Measurements from ENCODE around the gene NLE1. TPM values are rescaled to one million over a fixed set of nuclear protein-coding genes. Genes with fewer than 3 reads are reported as not detected.

The NLE1 gene
- total RNA-seq, 1 experiment from 2014 or later: 36.2 TPM

DNA sequence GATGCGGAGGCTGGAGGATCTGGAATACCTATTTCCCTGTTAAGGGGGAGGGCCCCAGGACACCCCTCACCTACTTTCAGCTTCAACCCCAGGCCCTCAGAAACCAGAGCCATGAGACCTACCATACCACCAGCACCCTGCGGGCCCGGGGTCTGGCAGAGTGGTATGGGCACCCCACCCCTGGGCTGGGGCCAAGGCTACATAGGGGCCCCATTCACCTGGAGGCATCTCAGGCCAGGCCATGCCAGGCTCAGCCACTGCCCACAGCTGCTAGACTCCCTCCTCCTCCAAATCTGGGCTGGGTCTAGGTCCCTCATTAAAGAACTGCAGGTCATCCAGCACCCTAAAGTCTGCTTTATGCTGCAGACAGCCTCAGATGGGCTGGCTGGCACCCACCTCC lies 11.7 kb downstream of the NLE1 start:
- POLR2A ChIA-PET: interaction anchor here (0.7 to 1.2 kb wide), 2 partner anchors 12 to 21 kb away, joined by 3 read pairs; no protein-coding TSS in a partner anchor
- no peaks in the 10 kb centered on the region for H3K9me3 Mint-ChIP-seq (ENCODE audit: unreplicated experiment)
- H3K36me3 Mint-ChIP-seq (ENCODE audit: insufficient read depth, unreplicated experiment): peaks cover 35% of the 10 kb centered on the region
- CTCF ChIA-PET: interaction anchor here (1.1 to 2.8 kb wide), 4 partner anchors 11 to 133 kb away, joined by 3 to 27 read pairs (median 4); partner anchors contain the start of gene RAD51D
- H3K27me3 Mint-ChIP-seq (ENCODE audit: insufficient read depth, unreplicated experiment): no peaks in the 10 kb centered on the region
- H3K27ac Mint-ChIP-seq (ENCODE audit: low read depth, unreplicated experiment): no peak overlapping the region
- intact Hi-C loops (cut with micrococcal nuclease): no loop called here
- BruUV-seq (replicated peaks): no TSS peak
- no peaks in the 10 kb centered on the region for H3K4me1 Mint-ChIP-seq (ENCODE audit: insufficient read depth, unreplicated experiment)
- TF ChIP-seq, protein P1, sequence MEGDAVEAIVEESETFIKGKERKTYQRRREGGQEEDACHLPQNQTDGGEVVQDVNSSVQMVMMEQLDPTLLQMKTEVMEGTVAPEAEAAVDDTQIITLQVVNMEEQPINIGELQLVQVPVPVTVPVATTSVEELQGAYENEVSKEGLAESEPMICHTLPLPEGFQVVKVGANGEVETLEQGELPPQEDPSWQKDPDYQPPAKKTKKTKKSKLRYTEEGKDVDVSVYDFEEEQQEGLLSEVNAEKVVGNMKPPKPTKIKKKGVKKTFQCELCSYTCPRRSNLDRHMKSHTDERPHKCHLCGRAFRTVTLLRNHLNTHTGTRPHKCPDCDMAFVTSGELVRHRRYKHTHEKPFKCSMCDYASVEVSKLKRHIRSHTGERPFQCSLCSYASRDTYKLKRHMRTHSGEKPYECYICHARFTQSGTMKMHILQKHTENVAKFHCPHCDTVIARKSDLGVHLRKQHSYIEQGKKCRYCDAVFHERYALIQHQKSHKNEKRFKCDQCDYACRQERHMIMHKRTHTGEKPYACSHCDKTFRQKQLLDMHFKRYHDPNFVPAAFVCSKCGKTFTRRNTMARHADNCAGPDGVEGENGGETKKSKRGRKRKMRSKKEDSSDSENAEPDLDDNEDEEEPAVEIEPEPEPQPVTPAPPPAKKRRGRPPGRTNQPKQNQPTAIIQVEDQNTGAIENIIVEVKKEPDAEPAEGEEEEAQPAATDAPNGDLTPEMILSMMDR (IDR thresholded peaks at IDR 0.05; ENCODE audit: unreplicated experiment): no peak
- DNase-seq (ENCODE audit: unreplicated experiment): no peak
- no peak overlapping the region for H3K4me3 Mint-ChIP-seq (ENCODE audit: unreplicated experiment)

GRCh38 chr17:35129973-35130351 lies 12.1 kb downstream of the NLE1 start:
- Mint-ChIP-seq H3K36me3 (ENCODE audit: insufficient read depth, unreplicated experiment) (peaks cover 30% of the 10 kb centered on the region), H3K27me3 (ENCODE audit: insufficient read depth, unreplicated experiment) (no peaks in the 10 kb centered on the region), H3K4me1 (ENCODE audit: insufficient read depth, unreplicated experiment) (no peaks in the 10 kb centered on the region), H3K4me3 (ENCODE audit: unreplicated experiment) (no peak overlapping the region), H3K27ac (ENCODE audit: low read depth, unreplicated experiment) (no peak overlapping the region), H3K9me3 (ENCODE audit: unreplicated experiment) (no peaks in the 10 kb centered on the region)
- TF ChIP-seq, protein P1 (IDR thresholded peaks at IDR 0.05; ENCODE audit: unreplicated experiment): no peak
- intact Hi-C loops (cut with micrococcal nuclease): no loop called here
- DNase-seq (ENCODE audit: unreplicated experiment): no peak
- ChIA-PET POLR2A (interaction anchor here (0.7 kb wide), 1 partner anchor 20 kb away, joined by 3 read pairs; no protein-coding TSS in a partner anchor), CTCF (interaction anchor here (0.8 to 2.8 kb wide), 4 partner anchors 11 to 709 kb away, joined by 3 to 27 read pairs (median 4); partner anchors contain the start of gene RAD51D)
- BruUV-seq (replicated peaks): no TSS peak

- Mint-ChIP-seq H3K36me3 (ENCODE audit: insufficient read depth, unreplicated experiment) (peaks cover 24% of the 10 kb centered on the region), H3K4me1 (ENCODE audit: insufficient read depth, unreplicated experiment) (no peaks in the 10 kb centered on the region), H3K4me3 (ENCODE audit: unreplicated experiment) (no peak overlapping the region), H3K9me3 (ENCODE audit: unreplicated experiment) (no peaks in the 10 kb centered on the region), H3K27me3 (ENCODE audit: insufficient read depth, unreplicated experiment) (no peaks in the 10 kb centered on the region), H3K27ac (ENCODE audit: low read depth, unreplicated experiment) (no peak overlapping the region)
- intact Hi-C loops (cut with micrococcal nuclease): no loop called here
- BruUV-seq (replicated peaks): TSS peak; percentile 10
- POLR2A ChIA-PET: interaction anchor here (0.9 kb wide), 1 partner anchor 42 kb away, joined by 3 read pairs; no protein-coding TSS in a partner anchor
- CTCF ChIA-PET: interaction anchor here (0.6 to 2.8 kb wide), 7 partner anchors 10 to 709 kb away, joined by 3 to 27 read pairs (median 4); partner anchors contain the start of gene RAD51D
- TF ChIP-seq, protein P1 (IDR thresholded peaks at IDR 0.05; ENCODE audit: unreplicated experiment): no peak
- no peak for DNase-seq (ENCODE audit: unreplicated experiment)
Observed at GRCh38 chr17:35129154-35129972, 12.7 kb downstream of the NLE1 start.

DNA sequence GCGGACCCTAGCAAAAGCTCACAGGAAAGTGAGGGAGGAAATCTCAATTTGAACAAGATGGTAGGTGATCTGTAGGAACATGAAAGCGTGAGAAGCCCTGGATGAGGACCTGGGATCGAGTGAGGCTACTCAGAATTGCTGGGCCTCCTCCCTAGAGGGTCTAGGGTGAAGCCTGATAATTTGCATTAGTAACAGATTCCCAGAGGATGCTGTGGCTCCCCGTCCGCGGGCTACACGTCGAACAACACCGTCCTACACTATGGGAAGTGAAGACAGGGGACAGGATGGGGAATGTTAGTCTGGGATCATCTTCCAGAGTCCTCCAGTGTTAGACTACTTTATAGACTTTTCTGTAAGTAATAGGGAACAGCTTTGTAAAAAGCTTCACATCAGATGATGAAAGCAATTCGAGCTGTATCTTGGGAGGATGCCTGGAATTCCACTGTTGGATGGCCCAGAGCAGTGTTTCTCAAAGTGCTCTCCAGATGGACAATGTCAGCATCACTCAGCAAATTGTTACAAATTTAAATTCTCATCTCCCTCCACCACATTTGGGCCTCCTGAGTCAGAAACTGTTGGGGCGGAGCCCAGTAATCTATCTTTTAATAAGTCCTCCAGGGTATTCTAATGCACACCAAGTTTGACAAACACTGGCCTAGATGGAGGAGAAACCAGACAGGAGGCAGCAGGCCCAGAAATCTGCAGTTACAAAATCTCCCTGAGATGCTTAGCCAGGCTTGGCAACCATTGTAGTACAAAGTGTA lies 14.2 kb downstream of the NLE1 start:
- Mint-ChIP-seq H3K36me3 (ENCODE audit: insufficient read depth, unreplicated experiment) (peaks cover 14% of the 10 kb centered on the region), H3K27ac (ENCODE audit: low read depth, unreplicated experiment) (no peak overlapping the region), H3K4me3 (ENCODE audit: unreplicated experiment) (no peak overlapping the region), H3K4me1 (ENCODE audit: insufficient read depth, unreplicated experiment) (no peaks in the 10 kb centered on the region), H3K9me3 (ENCODE audit: unreplicated experiment) (no peaks in the 10 kb centered on the region), H3K27me3 (ENCODE audit: insufficient read depth, unreplicated experiment) (no peaks in the 10 kb centered on the region)
- TF ChIP-seq, protein P1 (IDR thresholded peaks at IDR 0.05; ENCODE audit: unreplicated experiment): no peak
- ChIA-PET CTCF (interaction anchor here (0.8 to 2.3 kb wide), 4 partner anchors 8 to 722 kb away, joined by 3 to 8 read pairs (median 4); partner anchors contain the start of gene SLFN12L), POLR2A (no interaction called here)
- BruUV-seq (replicated peaks): no TSS peak
- DNase-seq (ENCODE audit: unreplicated experiment): no peak
- intact Hi-C loops (cut with micrococcal nuclease): no loop called here

All from MCF 10A (cell line).